GM12875 (cell line): Measurements from ENCODE around the gene MADCAM1.

Source experiments
- H3K4me3 ChIP-seq: one replicate; pipeline ENCODE4 v1.5.1; 2011; ENCODE audit warnings: low read depth, low read length, control low read depth
- TF ChIP-seq, protein P1 (sequence below): IDR thresholded peaks from 2 replicates; pipeline ENCODE4 v1.5.1; 2011; ENCODE audit warnings: low read depth, mild to moderate bottlenecking, control low read depth, inconsistent platforms, low read length, moderate library complexity, borderline replicate concordance; ENCODE audit not compliant: insufficient read depth

Gene MADCAM1

DNA sequence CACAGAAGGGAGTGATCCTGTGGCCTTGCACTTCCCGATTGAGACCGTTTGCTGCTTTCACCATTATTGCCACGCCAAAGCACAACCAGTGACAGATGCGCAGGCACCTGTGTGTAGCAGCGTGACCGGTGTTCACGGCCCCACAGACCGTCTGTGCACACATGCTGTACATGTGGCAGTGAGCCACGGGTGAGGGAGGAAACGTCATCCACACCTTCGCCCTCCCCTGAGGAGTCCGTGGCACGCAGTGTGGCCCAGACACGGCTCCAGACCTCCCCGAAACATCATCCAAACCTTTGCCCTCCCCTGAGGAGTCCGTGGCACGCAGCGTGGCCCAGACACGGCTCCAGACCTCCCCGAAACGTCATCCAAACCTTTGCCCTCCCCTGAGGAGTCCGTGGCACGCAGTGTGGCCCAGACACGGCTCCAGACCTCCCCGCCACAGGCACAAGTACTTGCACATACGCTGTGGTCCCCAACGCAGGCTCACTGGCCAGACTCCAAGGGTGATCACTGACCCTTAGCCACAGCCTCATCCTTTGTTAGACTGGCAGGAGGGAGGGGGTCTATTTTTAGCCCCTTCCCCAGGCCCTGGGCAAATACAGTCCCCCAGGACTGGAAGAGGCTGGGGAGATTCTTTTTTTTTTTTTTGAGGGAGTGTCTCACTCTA is 27.6 kb upstream of the MADCAM1 start:
- TF ChIP-seq, protein P1, sequence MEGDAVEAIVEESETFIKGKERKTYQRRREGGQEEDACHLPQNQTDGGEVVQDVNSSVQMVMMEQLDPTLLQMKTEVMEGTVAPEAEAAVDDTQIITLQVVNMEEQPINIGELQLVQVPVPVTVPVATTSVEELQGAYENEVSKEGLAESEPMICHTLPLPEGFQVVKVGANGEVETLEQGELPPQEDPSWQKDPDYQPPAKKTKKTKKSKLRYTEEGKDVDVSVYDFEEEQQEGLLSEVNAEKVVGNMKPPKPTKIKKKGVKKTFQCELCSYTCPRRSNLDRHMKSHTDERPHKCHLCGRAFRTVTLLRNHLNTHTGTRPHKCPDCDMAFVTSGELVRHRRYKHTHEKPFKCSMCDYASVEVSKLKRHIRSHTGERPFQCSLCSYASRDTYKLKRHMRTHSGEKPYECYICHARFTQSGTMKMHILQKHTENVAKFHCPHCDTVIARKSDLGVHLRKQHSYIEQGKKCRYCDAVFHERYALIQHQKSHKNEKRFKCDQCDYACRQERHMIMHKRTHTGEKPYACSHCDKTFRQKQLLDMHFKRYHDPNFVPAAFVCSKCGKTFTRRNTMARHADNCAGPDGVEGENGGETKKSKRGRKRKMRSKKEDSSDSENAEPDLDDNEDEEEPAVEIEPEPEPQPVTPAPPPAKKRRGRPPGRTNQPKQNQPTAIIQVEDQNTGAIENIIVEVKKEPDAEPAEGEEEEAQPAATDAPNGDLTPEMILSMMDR = no peak
- H3K4me3 ChIP-seq = no peak overlapping the region

DNA sequence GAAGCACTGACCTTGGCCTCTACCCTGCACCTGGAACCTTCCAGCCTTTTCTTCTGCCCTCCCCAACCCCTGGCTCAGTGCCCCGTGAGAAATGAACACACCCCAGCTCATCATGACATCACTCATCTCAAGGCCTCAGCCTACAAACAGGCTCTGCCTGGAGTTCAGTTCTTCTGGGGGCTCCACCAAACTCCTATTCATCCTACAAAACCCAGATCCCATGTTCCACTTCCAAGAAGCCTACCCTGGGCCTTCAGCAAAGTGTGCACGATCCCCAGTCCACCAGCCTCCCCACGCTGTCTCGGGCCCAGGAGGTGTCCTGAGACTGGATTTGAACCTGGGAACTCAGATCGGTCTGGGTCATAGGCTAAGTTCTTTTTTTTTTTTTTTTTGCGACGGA is 26.5 kb upstream of the MADCAM1 start:
- H3K4me3 ChIP-seq = no peak overlapping the region
- TF ChIP-seq, protein P1 = no peak

DNA sequence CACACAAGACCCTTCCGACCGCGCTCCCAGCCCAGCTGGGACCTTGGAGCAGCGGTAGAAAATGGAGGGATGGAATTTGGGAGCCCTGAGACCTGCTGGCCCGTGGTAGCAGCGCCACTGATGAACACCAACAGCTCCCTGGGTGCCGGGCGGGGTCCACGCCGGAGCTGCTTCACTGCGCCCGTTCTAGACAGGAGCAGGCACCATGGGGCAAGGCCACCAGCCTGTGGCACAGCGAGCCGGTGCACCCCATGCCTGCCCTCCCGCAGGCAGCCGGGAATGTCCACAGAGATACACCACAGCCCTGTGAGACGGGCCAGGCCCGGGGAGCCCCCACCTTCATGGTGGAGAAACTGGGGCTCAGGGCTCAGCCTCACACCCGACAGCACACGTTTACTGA is 25.6 kb upstream of the MADCAM1 start:
- no peak overlapping the region for H3K4me3 ChIP-seq
- TF ChIP-seq, protein P1 = no peak

DNA sequence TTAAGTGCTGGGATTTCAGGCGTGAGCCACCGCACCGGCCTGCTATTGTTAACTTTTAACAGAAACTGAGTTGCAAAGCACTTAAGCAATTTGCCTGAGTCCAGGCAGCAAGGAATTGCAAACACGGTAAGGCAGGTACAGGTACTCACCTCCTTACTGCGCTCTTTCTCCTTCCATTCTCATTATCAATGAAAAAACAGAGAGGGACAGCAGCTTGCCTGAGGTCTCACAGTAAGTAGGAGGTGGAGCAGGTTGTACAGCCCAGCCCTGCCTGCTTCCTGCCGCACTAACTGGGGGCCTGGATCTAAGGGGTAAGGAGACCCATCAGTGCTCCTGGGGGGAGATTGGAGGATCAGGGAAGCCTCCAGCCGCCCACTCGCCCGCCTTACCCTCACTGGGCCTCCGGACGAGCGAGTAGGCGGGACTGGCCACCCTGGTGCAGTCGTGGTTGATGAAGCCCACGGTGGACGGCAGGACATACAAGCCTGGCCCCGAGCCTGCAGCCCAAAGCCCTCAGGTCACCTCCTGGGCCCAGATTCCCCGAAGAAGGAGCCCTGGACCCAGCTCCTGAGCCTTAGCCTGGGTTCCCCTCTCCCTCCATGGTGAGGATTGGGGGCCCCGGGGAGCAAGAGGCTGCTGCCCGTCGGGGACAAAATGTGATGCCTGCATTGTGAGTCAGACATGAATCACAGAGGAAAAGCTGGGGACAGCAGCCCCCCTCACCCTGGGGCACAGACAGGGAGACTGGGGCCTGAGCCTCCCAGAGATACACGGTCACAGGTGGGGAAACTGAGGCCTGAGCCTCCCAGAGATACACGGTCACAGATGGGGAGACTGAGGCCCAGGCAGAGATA is 24.1 kb upstream of the MADCAM1 start:
- TF ChIP-seq, protein P1 = no peak
- H3K4me3 ChIP-seq = no peak overlapping the region

DNA sequence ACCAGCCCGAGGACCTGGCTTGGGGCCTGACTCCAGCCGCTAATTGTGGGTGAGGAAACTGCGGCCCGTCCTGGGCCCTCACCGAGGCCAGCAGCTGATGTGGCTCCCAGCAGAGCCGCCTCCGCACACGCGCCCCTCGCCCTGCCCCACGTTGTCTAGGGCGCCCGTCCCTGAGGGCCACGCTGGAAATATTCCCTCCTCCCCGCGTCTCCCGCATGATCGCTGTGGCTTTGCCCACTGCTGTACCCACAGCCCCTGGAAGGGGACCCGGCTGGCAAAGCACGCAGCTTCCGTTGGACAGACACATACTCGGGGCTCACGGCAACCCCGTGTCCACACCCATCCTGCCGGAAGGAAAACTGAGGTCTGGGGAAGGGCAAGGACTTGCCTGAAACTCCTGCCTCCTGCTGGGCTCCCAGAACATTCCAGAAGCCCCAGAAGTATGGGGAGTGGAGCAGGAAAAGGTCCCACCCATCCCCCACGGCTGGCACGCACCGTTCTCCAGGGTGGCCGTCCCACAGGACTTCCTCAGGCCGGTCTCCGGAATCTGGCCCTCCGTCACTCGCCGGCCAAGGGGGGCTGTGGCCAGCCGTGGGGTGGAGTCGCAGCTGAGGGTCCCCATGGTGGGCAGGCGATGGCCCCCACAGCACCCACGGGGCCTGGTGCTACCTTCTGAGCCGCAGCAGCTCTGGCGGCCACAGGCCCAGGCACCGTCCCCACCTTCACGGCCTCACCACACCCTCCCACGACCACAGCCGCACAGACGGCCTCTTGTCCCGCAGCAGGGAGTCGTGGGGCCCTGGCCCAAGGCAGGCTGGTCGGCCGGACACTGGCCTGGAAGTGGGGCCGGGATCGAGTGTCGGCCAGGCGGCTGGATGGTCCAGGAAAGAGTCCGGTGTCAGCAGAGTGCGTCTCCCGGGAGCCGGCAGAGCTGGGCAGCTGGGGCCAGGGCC is 21.9 kb upstream of the MADCAM1 start:
- TF ChIP-seq, protein P1 = no peak

DNA sequence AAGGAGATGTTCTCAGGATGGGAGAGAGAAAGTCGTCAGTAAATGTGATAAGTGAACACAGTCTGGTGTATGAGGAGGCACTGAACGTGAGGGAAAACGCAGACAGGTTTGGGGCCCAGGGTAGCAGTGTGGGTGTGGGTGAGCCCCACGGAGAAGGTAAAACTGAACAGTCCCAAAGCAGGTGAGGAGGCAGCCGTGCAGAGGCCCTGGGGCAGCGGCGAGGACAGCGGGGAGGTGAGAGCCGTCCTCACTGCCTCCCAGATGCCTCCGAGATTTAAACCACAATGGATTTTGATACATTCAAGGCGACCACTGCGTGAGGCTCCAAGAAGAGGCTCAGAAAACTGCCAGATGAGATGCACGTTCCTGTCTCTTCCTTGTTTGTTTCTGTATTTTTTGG is 20.9 kb upstream of the MADCAM1 start:
- no peak overlapping the region for H3K4me3 ChIP-seq
- TF ChIP-seq, protein P1 = no peak

More for the DNA sequence above, 21.9 kb upstream of the MADCAM1 start:
- no peak overlapping the region for H3K4me3 ChIP-seq
